Left kidney (tissue), 8 donors: ENCODE measurements around the gene OR5D16. TPM values are rescaled to one million over a fixed set of nuclear protein-coding genes. Genes with fewer than 3 reads are reported as not detected.
"Not testable (repeated sequence)": the region's sequence is repeated elsewhere in the genome, so short reads cannot be mapped to it uniquely, and the experiment has no call there.

Experiments
- DNase-seq: peaks from one replicate; pipeline ENCODE4 v3.0.0-alpha.2; 2013
- long read RNA-seq, 8 donors: transcript quantifications; one replicate each; lab custom pipeline, GENCODE V29; 2026
- polyA plus RNA-seq: library from polyadenylated mRNA; unstranded; fragments of 120-200 nt; gene quantifications from one replicate; pipeline ENCODE4 v1.2.1, GENCODE V29; 2013; ENCODE audit not compliant: insufficient read length

The OR5D16 gene
- not detected for polyA plus RNA-seq
- long read RNA-seq, donor 1, result 0 reads
- long read RNA-seq, donor 2, result 0 reads
- long read RNA-seq, donor 3, result 0 reads
- long read RNA-seq, donor 4, result 0 reads
- long read RNA-seq, donor 5, result 0 reads
- long read RNA-seq, donor 6, result 0 reads
- long read RNA-seq, donor 7, result 0 reads
- long read RNA-seq, donor 8, result 0 reads

GRCh38 chr11:55838452-55838851, at the start of gene OR5D16:
TSS of gene OR5D16 (plus strand) at chr11:55838752. CDS start at chr11:55838752, 0 bp downstream.
- DNase-seq, result no peak

- no peak for DNase-seq
These were observed 46.9 kb upstream of the OR5D16 start for GRCh38 chr11:55791606-55792005.

- DNase-seq, result no peak
These were observed 45.2 kb upstream of the OR5D16 start for GRCh38 chr11:55793321-55793720.

- no peak for DNase-seq
These were observed 43.3 kb upstream of the OR5D16 start, which contains the start of gene OR5D14 for GRCh38 chr11:55795256-55795655. TSS of gene OR5D14 (plus strand) at chr11:55795556. CDS start at chr11:55795556, 0 bp downstream.

GRCh38 chr11:55806248-55806647, 32.3 kb upstream of the OR5D16 start:
- no peak for DNase-seq

GRCh38 chr11:55811067-55811466, 27.5 kb upstream of the OR5D16 start, which contains the start of gene OR5L1:
TSS of gene OR5L1 (plus strand) at chr11:55811367. CDS start at chr11:55811467, 100 bp downstream.
- no peak for DNase-seq

- no peak for DNase-seq
These were observed 19.2 kb upstream of the OR5D16 start, which contains the start of gene OR5D18 for GRCh38 chr11:55819330-55819729. TSS of gene OR5D18 (plus strand) at chr11:55819630. CDS start at chr11:55819630, 0 bp downstream.

- no peak for DNase-seq
These were observed 11.6 kb upstream of the OR5D16 start, which contains the start of gene OR5L2 for GRCh38 chr11:55826919-55827318. TSS of gene OR5L2 (plus strand) at chr11:55827219. CDS start at chr11:55827219, 0 bp downstream.

- no peak for DNase-seq
These were observed 8.9 kb downstream of the OR5D16 start for GRCh38 chr11:55847453-55847852.

- DNase-seq, result no peak
These were observed 10.5 kb downstream of the OR5D16 start for GRCh38 chr11:55849037-55849436.

GRCh38 chr11:55852141-55852540, 13.6 kb downstream of the OR5D16 start:
- no peak for DNase-seq

GRCh38 chr11:55854704-55855103, 16.2 kb downstream of the OR5D16 start:
- no peak for DNase-seq

- not testable (repeated sequence) for DNase-seq
These were observed 28.8 kb downstream of the OR5D16 start for GRCh38 chr11:55867354-55867753.

- not testable (repeated sequence) for DNase-seq
These were observed 34.2 kb downstream of the OR5D16 start for GRCh38 chr11:55872731-55873130.

GRCh38 chr11:55873146-55873545, 34.6 kb downstream of the OR5D16 start:
- DNase-seq, result not testable (repeated sequence)

- not testable (repeated sequence) for DNase-seq
These were observed 44.4 kb downstream of the OR5D16 start, which contains the start of gene TRIM51 for GRCh38 chr11:55882997-55883396. TSS of gene TRIM51 (plus strand) at chr11:55883297. CDS start at chr11:55885429, 2,132 bp downstream.

- DNase-seq, result not testable (repeated sequence)
These were observed 46.4 kb downstream of the OR5D16 start for GRCh38 chr11:55884995-55885394.

GRCh38 chr11:55885481-55885880, 46.9 kb downstream of the OR5D16 start:
- not testable (repeated sequence) for DNase-seq

Other genes with a start within 250 kb of the OR5D16 start
- gene OR4C11, start 231.1 kb upstream of the OR5D16 start, polyA plus RNA-seq, result not detected
- gene OR4P4, start 203.6 kb upstream of the OR5D16 start, polyA plus RNA-seq, result 0.07 TPM
- gene OR4S2, start 190.4 kb upstream of the OR5D16 start, polyA plus RNA-seq, result not detected
- not detected for gene OR4C6, start 176.6 kb upstream of the OR5D16 start, polyA plus RNA-seq
- not detected for gene OR5D13, start 65.3 kb upstream of the OR5D16 start, polyA plus RNA-seq
- not detected for gene OR5D14, start 43.2 kb upstream of the OR5D16 start, polyA plus RNA-seq
- not detected for gene OR5L1, start 27.4 kb upstream of the OR5D16 start, polyA plus RNA-seq
- gene OR5D18, start 19.1 kb upstream of the OR5D16 start, polyA plus RNA-seq, result not detected
- not detected for gene OR5L2, start 11.5 kb upstream of the OR5D16 start, polyA plus RNA-seq
- not detected for gene TRIM51, start 44.5 kb downstream of the OR5D16 start, polyA plus RNA-seq
- not detected for gene OR5W2, start 75.8 kb downstream of the OR5D16 start, polyA plus RNA-seq
- gene OR5I1, start 97.6 kb downstream of the OR5D16 start, polyA plus RNA-seq, result not detected
- not detected for gene OR10AG1, start 131.2 kb downstream of the OR5D16 start, polyA plus RNA-seq
- gene OR5F1, start 155.9 kb downstream of the OR5D16 start, polyA plus RNA-seq, result not detected
- 0.07 TPM for gene OR5AS1, start 188.9 kb downstream of the OR5D16 start, polyA plus RNA-seq